LNCAP (cell line): ENCODE data around the gene PNMA8A.

Experiments used
- CTCF ChIP-seq: fragments of 450-650 bp; IDR thresholded peaks from 2 replicates; pipeline ENCODE4 v1.5.1; 2017; ENCODE audit warnings: mild to moderate bottlenecking

Gene PNMA8A

GRCh38 chr19:46481947-46482346 lies 10.6 kb upstream of the PNMA8A start:
- no peak for TF ChIP-seq CTCF

DNA sequence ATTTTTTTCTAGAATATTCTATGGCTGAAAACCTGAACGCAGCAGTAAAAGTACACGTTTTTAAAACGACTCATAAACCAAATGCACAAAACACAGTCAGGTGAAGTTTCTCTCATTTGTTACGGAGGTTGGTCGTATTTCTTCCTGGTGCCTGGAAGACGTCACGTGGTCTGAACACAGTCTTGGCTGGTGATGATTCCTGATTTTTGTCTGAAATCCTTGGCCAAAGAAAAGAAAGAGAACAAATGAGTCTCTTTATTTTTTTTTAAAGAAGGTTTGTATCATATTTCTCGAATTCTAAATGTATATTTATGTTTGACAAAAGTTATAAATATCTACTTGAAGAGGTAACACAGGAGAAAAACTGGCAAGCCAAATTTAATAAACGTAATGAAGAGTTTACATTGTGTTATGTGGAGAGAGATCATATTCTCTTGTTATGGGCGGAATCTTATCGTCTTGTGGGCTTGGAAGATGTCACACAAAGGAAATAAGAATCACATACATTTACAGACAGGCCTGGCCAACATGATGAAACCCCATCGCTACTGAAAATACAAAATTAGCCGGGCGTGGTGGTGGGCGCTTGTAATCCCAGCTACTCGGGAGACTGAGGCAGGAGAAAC lies 10.0 kb upstream of the PNMA8A start:
- TF ChIP-seq CTCF: no peak

DNA sequence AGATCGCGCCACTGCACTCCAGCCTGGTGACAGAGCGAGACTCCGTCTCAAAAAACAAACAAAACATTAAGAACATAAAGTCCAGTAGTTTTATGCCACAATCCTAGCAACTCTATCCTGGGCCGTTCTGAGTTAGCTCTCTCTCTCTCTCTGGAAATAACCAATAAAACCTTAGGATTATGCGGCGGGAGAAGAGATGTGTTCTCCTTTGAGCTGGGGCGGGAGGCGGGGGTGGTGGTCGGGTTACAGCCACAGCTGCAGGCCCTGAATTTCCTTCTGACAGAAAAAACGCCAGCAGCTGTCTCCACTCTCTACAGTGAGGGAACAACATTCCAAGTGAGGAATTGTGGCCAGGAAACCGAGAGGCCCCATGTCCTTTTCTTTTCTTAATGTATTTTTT lies 9.1 kb upstream of the PNMA8A start:
- no peak for TF ChIP-seq CTCF

DNA sequence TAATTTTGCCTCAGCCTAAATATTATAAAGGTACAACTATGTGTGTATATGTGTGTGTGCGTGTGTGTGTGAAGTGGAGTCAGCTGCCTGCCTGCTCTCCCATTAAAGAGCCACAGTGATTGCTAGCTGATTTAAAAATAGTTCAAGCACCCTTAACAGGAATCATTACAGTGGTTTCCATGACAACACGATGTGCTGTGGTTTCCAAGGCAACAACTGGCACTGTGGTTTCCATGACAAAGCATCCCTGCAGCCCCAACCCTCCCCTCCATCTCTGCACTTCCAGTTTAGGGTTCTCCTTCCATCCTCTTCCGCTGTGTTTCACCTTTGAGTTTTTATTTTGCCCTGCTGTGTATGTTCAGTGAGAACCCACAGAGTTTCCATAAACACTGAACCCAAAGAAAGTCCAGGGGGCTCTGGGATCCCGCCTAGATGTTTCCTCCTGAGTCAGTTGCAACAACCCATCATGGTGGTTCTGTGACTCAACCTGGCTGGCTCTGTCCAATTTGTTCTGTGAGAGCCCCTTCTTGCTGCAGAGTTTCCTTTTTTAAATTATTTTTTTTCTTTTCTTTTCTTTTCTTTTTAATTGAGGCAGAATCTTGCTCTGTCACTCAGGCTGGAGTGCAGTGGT lies 7.1 kb upstream of the PNMA8A start:
- no peak for TF ChIP-seq CTCF

- no peak for TF ChIP-seq CTCF
Observed at GRCh38 chr19:46475986-46476385, 4.6 kb upstream of the PNMA8A start.

- no peak for TF ChIP-seq CTCF
Observed at GRCh38 chr19:46474211-46474610, 2.8 kb upstream of the PNMA8A start.

DNA sequence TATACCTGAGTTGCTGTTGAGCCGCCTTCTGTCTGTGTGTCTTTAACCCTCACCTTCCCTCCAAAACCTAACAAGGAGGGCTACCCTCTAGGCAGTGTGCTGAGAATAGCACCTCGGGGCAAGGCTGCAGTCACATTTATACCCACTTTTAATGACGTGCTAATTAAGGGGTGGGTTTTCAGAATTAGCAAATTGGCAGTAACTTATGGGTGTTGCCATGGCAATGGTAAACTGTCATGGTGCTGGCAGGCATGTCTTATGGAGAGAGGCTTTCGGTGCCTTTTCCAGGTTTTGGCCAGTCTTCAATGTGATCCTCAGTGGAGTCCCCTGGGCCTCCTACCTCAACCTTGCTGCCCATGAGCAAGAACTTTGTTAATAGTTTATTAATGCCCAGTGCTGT lies 1.2 kb upstream of the PNMA8A start:
- no peak for TF ChIP-seq CTCF
